GM12872 (cell line): ENCODE measurements around the gene LMTK3.

ENCODE experiments used
- TF ChIP-seq, protein P1 (sequence below): IDR thresholded peaks from 3 replicates; pipeline ENCODE4 v1.5.1; 2011; ENCODE audit warnings: low read depth, mild to moderate bottlenecking, low read length, moderate library complexity; ENCODE audit not compliant: insufficient read depth

Gene LMTK3

GRCh38 chr19:48516536-48516935, 4.9 kb upstream of the LMTK3 start:
- TF ChIP-seq, protein P1, sequence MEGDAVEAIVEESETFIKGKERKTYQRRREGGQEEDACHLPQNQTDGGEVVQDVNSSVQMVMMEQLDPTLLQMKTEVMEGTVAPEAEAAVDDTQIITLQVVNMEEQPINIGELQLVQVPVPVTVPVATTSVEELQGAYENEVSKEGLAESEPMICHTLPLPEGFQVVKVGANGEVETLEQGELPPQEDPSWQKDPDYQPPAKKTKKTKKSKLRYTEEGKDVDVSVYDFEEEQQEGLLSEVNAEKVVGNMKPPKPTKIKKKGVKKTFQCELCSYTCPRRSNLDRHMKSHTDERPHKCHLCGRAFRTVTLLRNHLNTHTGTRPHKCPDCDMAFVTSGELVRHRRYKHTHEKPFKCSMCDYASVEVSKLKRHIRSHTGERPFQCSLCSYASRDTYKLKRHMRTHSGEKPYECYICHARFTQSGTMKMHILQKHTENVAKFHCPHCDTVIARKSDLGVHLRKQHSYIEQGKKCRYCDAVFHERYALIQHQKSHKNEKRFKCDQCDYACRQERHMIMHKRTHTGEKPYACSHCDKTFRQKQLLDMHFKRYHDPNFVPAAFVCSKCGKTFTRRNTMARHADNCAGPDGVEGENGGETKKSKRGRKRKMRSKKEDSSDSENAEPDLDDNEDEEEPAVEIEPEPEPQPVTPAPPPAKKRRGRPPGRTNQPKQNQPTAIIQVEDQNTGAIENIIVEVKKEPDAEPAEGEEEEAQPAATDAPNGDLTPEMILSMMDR = no peak

GRCh38 chr19:48514123-48514458, 2.5 kb upstream of the LMTK3 start:
- TF ChIP-seq, protein P1 = no peak

GRCh38 chr19:48513289-48514122, 1.9 kb upstream of the LMTK3 start:
- TF ChIP-seq, protein P1 = no peak

DNA sequence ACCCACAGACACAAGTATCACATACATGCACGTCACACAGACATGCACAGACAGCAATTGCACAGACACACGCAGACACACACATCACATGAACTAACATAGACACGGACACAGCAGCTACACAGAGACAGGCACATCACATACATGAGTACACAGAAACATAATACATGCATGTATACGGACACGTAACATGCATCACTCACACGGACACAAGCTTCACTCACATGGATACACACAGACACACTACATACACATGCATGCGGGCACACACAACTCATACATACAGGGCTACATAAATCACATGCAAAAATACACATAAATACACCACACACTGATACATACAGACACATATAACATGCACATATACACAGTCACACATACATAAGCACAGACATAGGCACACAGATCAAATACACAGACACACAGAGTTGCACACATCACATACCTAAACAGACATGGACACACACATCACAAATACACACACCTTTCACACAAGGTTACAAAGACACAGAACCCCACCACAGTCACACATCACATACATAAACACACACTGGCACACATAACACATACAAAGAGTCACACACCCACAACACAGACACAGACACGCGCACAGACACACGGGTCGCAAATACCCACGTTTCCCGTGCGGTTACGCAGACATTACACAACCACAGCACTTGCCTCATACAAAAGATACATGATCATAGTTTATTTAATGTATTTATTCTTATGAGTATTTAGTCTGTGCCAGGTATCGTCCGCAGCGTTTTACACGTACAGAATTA, 1.1 kb upstream of the LMTK3 start:
- TF ChIP-seq, protein P1 = no peak

- TF ChIP-seq, protein P1 = no peak
These were observed 309 bp downstream of the LMTK3 start for GRCh38 chr19:48511321-48511731.

DNA sequence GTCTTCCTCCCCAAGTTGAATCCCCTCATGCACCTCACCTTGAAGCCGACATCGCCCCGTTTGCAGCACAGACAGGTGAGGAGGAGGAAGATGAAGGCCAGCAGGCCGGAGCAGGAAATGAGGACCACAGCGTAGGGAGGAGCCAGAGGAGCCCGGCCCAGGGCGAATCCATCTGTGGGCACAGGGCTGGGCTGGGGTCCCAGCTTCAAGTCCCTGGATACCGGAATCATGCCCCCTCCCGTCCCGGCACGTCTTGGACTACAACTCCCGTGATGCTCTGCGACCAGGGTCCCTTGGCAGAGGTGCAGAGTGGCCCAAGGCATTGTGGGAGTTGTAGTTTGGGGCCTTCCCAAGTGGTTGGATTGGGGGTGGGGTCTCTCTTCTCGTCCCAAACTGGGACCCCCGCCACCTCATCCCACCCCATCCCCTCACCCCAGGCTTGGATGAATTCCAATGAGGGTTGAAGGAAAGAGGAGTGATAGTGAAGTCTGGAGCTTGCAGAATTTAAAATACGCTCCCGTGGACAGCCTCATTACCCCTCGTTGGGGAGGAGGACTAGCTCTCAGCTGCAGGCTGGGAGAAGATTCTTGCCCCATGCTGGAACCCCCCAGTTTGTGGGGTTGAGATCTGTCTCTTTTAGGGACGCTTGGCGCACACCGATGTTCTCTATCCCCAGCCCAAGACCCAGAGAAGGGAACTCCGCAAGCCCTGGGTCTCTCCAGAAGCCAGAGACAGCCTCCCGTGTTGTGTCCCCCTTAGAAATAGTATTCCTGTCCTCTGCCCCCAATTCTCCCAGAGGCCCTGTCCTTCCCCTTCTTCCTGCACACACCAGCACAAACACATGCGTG, 990 bp downstream of the LMTK3 start:
- TF ChIP-seq, protein P1 = no peak
